ENCODE data around the gene FXYD4.

- TF ChIP-seq CTCF (IDR thresholded peaks at IDR 0.05): no peak
- TF ChIP-seq ZFX (IDR thresholded peaks at IDR 0.05; ENCODE audit: borderline replicate concordance): no peak
Observed at GRCh38 chr10:43410345-43410744, 38.9 kb downstream of the FXYD4 start.
